Measurements from ENCODE around the gene DCHS1.
A peak's percentile ranks its signal among the peaks of the same experiment; 100 is the strongest.

The DCHS1 gene

GRCh38 chr11:6638429-6638828 is 17.2 kb downstream of the DCHS1 start:
- DNase-seq (ENCODE audit: low read depth): peak; percentile 23
- peak; percentile 9 for TF ChIP-seq CTCF (conservative IDR thresholded peaks at IDR 0.05; ENCODE audit: low read depth, low read length)
- no peak overlapping the region for H3K4me3 ChIP-seq (ENCODE audit: low read depth, low read length)

DNA sequence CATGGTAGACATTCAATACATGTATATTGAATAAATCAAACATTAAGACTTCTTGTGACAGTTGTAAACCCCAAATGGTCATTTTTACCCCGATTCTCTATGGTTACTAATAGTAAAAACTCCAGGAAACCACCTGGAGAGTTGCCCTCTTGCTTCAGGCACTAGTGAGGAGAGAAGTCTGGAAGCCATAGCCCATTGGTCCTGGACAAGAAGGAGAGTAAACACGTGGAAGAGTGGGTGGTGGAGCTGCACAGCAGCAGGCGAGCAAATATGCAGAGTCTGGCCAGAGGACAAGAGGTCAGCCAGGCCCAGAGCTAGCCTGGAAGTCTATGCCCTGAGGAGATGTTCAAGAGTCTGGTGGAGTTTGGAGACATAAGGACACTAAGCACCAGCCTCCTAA is 17.7 kb downstream of the DCHS1 start:
- TF ChIP-seq CTCF (conservative IDR thresholded peaks at IDR 0.05; ENCODE audit: low read depth, low read length): no peak
- DNase-seq (ENCODE audit: low read depth): peak; percentile 87
- no peak overlapping the region for H3K4me3 ChIP-seq (ENCODE audit: low read depth, low read length)

- H3K4me3 ChIP-seq (ENCODE audit: low read depth, low read length): no peak overlapping the region
- DNase-seq (ENCODE audit: low read depth): no peak
- no peak for TF ChIP-seq CTCF (conservative IDR thresholded peaks at IDR 0.05; ENCODE audit: low read depth, low read length)
These were observed 19.1 kb downstream of the DCHS1 start for GRCh38 chr11:6636480-6636879.

DNA sequence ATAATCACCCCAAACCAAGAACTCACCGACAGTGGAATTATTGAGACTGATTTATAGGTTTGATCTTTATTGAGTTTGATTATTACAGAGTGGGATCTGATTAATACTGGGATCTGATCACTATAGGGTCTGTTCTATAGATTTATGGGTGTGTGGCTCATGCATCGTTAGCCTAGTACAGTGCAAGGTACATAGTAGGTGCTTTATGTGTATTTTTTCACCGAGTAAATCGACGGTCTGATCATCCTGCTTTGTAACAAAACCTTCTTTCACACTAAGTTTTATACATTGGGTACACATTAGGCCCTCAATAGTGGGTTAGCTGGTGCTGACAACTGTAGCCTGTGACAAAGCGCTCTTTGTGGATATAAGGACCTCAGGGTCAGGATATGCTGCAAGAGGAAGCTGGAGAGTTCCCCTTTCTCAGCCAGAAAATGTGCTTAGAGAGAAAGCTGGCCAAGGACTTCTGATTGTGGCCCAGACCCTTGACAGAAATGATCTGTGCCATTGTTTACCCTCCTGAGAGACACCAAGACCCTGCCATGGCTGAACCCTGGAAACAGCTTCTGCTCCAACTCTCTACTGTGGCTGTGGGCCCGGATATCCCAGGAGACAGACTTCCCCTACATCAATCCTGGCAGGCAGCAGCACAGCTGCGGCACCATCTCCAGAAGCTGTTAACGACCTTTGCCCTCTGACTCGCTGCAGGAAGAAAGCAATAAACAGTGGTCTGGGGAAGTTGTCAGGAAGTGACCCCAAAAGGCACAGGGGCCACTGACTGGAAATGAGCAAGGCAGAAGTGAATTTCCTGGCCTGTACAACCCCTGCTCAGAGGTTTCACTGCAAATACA is 20.3 kb downstream of the DCHS1 start:
- no peak for TF ChIP-seq CTCF (conservative IDR thresholded peaks at IDR 0.05; ENCODE audit: low read depth, low read length)
- peak; percentile 70 for DNase-seq (ENCODE audit: low read depth)
- no peak overlapping the region for H3K4me3 ChIP-seq (ENCODE audit: low read depth, low read length)

DNA sequence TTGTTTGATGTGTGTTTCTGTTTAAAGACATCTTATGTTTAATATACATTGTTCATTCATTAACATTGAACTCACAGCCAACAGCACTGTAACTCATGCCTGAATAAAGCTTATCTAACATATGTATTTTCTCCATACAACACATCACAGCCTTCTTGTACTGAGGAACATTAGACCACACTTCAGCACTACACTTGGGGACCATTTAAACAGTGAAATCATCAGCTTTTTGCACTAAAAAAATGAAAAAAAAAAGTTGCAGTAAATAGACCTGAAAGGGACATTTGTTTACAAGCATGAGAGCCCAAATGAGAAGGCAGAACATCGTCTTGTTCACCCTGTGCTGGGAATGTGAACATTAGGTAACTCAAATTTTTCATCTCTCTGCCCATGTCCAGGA is 21.1 kb downstream of the DCHS1 start:
- no peak for TF ChIP-seq CTCF (conservative IDR thresholded peaks at IDR 0.05; ENCODE audit: low read depth, low read length)
- no peak for DNase-seq (ENCODE audit: low read depth)
- no peak overlapping the region for H3K4me3 ChIP-seq (ENCODE audit: low read depth, low read length)

DNA sequence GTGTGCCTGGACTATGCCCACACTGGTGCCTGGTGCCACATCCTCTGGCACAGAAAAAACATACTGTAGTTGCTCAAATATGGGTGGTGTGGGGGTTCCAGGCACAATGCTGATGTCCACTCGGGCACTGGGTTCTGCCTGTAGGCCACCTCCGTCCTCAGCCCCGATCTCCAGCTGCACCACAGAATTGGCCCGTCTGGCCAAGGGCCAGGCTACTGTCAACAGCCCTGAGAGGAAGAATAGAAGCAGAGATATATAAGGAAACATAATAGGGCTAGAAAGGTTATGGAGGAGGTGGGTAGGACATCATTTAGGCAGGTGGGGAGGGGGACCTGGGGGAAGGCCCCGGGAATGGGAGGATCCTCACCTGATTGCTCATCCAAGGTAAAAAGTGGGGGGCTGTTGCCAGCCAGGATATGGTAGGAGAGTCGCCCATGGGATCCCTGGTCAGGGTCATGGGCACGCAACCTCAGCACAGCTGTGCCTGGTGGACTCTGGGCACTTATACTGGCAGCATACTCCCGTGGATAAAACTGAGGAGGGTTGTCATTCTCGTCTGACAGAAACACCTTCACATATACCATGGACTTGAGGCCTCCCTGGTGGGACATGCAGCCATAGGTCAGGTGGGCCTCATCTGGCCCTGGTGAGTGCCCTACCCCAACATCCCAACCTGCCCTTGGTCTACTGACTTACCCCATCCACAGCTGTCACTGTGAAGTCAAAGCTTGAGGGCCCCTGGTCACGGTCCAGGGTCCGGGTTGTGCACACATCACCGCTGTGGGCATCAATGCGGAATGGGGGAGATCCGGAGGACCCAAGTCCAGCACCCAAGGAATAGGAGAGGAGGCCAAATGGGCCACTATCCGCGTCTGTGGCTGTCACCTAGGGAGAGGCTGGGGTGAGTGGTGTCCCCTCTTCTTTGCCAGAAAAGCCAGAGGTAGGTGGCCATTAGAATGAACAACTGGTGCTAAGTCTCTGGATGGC is 21.9 kb downstream of the DCHS1 start:
- no peak overlapping the region for H3K4me3 ChIP-seq (ENCODE audit: low read depth, low read length)
- no peak for DNase-seq (ENCODE audit: low read depth)
- TF ChIP-seq CTCF (conservative IDR thresholded peaks at IDR 0.05; ENCODE audit: low read depth, low read length): no peak
